SW480 (cell line): Measurements from ENCODE around the gene ADCY5.

ENCODE experiments used
- DNase-seq: peaks from one replicate; pipeline ENCODE4 v3.0.0-alpha.2; 2016; ENCODE audit warnings: low spot score

Gene ADCY5

GRCh38 chr3:123429362-123430125 lies 19.3 kb downstream of the ADCY5 start:
- no peak for DNase-seq

- no peak for DNase-seq
These were observed 23.7 kb downstream of the ADCY5 start for GRCh38 chr3:123424999-123425712.

- no peak for DNase-seq
These were observed 24.4 kb downstream of the ADCY5 start for GRCh38 chr3:123424321-123424998.

DNA sequence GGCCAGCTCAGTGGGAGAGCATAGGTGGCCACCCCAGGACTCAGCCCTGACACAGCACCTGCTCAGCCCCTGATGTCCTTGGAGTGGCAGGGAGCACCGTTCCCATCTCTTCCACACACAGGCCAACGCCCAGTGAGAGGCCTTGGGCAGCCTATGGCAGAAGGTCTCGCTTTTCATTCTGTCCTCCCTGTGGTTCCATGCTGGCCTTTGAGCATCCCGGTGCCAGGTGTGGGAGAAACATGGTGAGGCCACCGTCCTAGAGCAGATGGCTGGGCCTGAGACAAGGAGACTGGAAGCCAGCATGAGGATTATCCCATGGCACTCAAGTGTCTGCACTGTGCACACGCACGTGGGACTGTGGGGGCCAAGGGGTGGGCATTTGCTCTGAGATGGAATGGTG lies 25.1 kb downstream of the ADCY5 start:
- DNase-seq, result no peak

DNA sequence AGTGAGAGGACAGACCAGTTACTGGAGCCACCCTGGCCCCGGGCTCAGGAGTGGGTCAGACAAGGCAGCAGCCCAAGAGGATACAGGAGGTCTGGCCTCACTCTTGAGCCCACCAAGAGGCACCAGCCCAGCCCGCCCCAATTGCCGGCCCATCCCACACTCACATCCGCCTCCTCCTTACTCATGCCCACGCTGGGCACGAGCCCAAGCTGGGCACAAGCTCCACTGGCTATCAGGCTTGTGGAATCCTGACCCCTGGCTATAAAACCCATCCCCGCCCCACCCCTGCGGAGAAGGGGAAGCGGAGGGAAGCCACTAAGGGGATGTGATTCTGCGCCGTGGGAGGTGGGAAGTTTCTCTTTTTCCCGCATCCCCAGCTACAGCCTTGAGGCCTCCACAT lies 25.9 kb downstream of the ADCY5 start:
- no peak for DNase-seq

GRCh38 chr3:123422457-123422856 lies 26.4 kb downstream of the ADCY5 start:
- no peak for DNase-seq

- no peak for DNase-seq
These were observed 27.3 kb downstream of the ADCY5 start for GRCh38 chr3:123421353-123422174.

DNA sequence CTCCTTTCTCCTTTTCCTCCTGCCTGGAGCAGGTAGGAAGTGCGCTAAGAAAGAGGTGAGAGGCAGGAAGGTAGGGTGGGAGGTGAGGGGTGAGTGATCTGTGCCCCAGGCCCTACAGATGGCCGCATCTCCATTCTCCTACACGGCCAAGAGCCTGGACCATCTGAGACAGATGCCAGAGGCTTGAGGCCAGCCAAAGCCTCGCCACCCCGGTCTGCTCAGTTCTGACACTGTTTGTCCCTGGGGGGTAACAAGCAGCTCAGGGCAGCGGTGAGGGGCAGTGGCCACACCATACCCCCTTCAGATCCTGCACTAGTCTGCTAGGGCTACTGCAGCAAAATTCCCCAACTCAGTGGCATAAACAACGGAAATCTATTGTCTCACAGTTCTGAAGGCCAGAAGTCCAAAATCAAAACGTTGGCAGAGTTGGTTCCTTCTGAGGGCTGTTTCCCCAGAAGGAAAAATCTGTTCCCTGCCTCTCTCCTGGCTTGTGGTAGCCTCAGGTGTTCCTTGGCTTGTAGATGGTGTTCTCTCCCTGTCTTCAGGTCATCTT lies 28.4 kb downstream of the ADCY5 start:
- no peak for DNase-seq

DNA sequence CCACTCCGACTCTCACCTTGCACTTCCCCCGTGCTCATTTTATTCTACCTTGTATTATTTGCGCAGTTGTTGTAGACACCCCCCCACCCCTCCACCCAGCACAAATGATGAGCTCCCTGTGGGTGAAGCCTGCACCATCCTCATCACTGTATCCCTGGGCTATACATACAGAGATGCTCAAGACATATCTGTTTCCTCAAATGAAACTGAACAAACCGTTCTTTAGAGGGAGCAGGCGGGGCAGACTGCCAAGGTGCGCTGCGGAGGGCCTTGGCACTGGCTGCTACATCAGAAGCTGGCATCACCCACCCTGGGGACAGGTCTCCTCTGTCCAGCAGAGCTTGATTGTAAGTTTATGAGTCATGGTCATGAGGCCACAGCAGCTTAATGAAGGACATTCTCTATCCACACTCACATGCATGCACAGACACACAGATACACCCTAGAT lies 29.0 kb downstream of the ADCY5 start:
- DNase-seq, result no peak

- DNase-seq, result no peak
These were observed 29.6 kb downstream of the ADCY5 start for GRCh38 chr3:123419181-123419849.

GRCh38 chr3:123416647-123417046 lies 32.2 kb downstream of the ADCY5 start:
- no peak for DNase-seq

DNA sequence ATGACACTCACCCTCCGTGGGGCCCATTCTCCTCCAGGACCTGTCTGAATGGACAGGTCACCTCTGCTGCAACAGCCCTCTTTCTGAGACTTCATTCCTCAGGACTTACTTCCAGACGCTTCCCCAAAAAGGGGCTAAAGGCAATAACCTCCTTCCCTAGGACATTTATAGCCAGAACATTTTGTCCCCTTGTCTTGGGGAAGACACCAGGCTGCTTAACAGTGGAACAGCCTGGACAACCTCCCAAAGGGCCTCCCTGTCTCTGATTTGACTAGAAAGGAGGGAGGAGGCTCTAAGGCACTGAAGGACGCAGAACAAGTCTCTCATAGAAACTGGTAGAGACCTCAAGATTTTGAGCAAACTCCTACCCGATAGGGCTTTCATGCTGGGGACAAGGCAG lies 32.7 kb downstream of the ADCY5 start:
- no peak for DNase-seq

GRCh38 chr3:123414973-123415775 lies 33.7 kb downstream of the ADCY5 start:
- DNase-seq, result no peak

DNA sequence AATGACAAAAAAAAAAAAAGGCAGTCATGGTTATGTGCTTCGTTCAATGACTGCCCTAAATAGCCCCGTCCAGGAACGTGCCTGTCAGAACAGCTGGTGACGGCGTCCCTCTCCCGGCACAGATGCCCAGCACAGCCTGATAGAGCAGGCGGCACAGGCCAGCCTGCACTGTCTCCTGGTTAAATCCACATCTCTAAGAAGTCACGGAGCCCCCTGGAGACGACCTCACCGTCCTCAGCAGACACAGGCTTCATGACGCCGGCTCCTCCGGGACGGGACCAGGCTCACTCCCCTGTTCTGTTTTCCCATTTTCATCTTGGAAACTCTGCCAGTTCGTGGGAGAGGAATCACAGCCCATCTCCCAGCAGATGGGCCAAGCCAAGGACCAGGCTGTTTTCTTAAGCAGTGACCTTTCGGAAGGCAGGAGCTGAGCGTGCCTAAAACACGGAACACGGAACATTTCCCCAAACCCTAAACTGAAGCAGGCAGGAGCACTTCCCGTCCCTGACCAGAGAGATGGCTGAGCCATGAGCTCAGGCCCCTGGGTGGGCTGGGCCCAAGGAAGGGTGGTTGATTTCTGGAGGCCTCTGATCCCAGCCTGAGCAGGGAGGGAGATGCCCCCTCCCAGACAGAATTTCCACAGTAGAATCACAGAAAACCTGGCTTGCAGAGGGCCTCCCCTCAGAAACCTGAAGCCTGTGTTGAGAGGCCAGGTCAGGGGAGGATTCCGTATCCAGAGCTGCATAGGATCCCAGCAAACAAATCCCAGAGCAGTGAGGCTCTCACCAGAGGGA lies 35.9 kb downstream of the ADCY5 start:
- no peak for DNase-seq

GRCh38 chr3:123412076-123412475 lies 36.8 kb downstream of the ADCY5 start:
- no peak for DNase-seq

DNA sequence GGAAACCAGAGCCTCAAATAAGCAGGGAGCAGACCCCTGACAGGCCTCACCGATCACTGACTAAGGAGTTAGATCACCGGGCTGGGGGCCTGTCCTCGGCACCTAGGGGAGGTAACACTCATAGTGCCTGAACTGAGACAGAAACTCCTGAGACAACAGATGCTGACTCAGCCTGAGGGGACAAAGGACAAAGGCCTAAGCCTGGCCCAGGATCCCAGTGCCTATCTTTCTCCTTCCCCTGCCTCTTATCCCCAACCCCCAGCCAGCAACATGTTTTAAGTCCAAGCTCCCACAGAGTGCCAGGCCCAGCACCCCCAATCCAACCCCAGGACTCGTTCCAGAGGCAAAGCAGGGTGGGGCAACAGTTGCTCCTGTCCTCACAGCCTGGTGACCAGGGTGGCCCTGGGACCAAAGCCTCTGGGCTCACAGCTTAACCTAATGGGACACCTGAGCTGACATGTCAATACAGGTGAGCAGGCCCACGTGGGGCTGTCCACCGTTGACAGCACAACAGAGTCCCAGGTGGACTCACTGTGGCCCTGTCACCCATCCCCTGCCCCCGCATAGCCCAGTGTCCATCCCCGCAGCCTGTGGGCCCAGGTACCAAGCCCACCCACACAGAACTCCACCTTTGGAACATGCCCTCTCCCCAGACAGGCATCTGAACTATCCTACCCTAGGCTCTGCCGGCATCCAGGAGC lies 37.4 kb downstream of the ADCY5 start:
- DNase-seq, result no peak

GRCh38 chr3:123410149-123410515 lies 38.8 kb downstream of the ADCY5 start:
- no peak for DNase-seq

- peak; percentile 19 for DNase-seq
These were observed 39.3 kb downstream of the ADCY5 start for GRCh38 chr3:123409443-123410148.
